AG10803 (cell line): ENCODE results near the gene CFAP46.
"Not testable (repeated sequence)": the region's sequence is repeated elsewhere in the genome, so short reads cannot be mapped to it uniquely, and the experiment has no call there.

Experiments
- DNase-seq: peaks from one replicate; pipeline ENCODE4 v3.0.0; 2010; ENCODE audit warnings: low read depth
- H3K4me3 ChIP-seq: 2 replicates; pipeline ENCODE4 v1.5.1; 2011; ENCODE audit warnings: mild to moderate bottlenecking, low read length, control low read depth
- CTCF ChIP-seq: conservative IDR thresholded peaks from 2 replicates; pipeline ENCODE4 v1.5.1; 2011; ENCODE audit warnings: mild to moderate bottlenecking, low read length, control low read depth, inconsistent platforms

Gene CFAP46

DNA sequence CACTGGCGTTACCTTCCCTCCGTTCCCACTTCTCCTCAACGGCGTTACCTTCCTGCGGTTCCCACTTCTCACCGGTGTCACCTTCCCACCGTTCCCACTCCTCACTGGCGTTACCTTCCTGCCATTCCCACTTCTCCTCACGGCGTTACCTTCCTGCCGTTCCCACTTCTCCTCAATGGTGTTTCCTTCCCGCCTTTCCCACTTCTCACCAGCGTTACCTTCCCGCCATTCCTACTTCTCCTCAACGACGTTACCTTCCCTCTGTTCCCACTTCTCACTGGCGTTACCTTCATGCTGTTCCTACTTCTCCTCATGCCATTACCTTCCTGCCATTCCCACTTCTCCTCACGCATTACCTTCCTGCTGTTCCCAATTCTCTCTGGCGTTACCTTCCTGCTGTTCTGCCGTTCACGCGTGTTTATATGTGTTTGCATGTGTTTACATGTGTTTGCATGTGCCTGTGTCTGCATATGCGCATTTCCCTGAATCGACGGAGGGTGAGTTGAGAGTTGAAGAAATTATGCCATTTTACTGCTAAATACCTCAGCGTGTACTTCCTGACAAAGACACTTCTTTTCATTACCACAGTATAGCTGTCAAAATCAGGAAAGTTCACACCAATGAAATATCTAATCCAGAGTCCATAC is 23.2 kb upstream of the CFAP46 start:
- TF ChIP-seq CTCF = no peak
- DNase-seq = no peak
- no peak overlapping the region for H3K4me3 ChIP-seq

- DNase-seq, H3K4me3 ChIP-seq: not testable (repeated sequence)
These were observed 22.5 kb upstream of the CFAP46 start for GRCh38 chr10:132964707-132965410.

GRCh38 chr10:132964231-132964630 is 21.9 kb upstream of the CFAP46 start:
- no peak overlapping the region for H3K4me3 ChIP-seq
- DNase-seq = no peak
- no peak for TF ChIP-seq CTCF

DNA sequence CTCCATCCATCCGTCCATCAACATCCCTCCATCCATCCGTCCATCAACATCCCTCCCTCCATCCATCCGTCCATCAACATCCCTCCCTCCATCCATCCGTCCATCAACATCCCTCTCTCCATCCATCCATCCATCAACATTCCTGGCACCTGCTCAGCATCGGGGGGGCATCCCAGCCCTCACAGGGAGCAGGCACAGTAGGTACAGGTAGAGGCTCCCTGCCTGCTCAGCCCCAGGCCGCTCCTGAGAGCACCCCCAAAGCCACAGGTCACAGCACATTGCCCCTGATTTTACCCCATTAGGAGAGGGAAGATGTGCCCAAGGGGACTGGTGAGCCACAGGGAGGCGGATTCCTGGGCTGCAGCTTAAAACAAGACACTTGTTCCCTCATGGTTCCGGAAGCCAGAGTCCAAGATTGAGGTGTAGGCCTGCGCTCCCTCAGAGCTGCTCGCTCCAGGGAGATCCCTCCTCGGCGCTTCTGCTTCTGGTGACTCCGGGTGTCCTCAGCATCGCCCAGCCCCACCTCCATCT is 21.1 kb upstream of the CFAP46 start:
- TF ChIP-seq CTCF = no peak
- no peak for DNase-seq
- no peak overlapping the region for H3K4me3 ChIP-seq

- no peak for TF ChIP-seq CTCF
- DNase-seq = peak; percentile 12
- peak overlapping the region; percentile 72 for H3K4me3 ChIP-seq
These were observed 20.5 kb upstream of the CFAP46 start for GRCh38 chr10:132962623-132963429.

DNA sequence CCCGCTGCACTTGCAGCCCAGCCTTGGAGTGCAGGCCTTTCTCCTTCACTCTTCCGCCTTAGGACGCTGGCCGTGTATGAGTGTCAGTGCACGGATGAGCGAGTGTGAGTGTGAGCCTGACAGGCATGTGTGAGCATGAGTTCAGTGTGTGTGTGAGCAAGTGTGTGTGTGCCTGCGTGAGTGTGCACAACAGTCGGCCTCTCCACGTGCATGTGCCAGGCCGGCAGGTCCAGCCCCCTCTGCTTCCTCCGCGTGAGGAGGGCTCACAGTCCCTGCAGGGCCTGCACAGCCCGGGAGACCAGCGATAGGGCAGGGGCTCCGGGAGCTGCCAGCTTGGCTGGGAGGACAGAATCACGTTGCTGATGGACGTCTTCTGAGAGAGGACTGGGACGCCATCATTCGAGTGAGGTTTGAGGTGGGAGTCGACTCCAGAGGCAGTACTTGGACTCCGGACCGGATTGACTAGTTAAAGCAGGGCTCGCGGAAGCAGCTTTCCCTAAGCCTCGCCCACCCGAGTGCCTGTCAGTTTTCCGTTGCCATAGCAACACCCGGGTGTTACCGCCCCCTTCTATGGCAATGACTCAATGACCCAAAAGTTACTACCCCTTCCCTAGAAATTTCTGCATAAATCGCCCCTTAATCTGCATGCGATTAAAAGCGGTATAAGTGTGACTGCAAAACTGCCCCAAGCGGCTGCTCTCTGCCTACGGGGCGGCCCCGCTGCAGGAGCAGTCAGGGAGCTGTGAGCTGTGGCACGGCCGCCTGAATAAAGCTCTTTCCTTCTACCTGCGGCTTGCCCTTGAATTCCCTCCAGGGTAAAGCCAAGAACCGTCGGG is 19.6 kb upstream of the CFAP46 start:
- H3K4me3 ChIP-seq = peak overlapping the region; percentile 72
- peak; percentile 27 for TF ChIP-seq CTCF
- peak; percentile 66 for DNase-seq

DNA sequence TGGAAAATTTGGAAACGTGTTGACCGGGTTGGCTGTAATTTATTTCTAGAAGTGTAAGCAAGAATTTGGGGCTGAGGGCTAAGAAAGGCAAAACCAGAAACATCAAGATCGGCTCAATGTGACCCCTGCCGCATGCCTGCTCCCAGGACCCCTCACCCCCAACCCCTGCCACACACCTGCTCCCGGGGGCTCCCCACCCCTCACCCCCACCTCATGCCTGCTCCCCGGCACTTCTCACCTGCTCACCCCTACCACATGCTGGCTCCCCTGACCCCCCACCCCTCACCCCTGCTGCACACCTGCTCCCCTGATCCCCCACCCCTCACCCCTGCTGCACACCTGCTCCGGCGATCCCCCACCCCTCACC is 19.0 kb upstream of the CFAP46 start:
- no peak for DNase-seq
- no peak for TF ChIP-seq CTCF
- H3K4me3 ChIP-seq = no peak overlapping the region
